Hippocampal formation (tissue), 2 donors: ENCODE data around the gene TMEM11.

Source experiments
- DNase-seq, 2 donors: peaks; one replicate each; lab custom pipeline; 2025; lab: John Stamatoyannopoulos, UW

Gene TMEM11

GRCh38 chr17:21184570-21184969, 29.4 kb downstream of the TMEM11 start:
- no peak for DNase-seq

DNA sequence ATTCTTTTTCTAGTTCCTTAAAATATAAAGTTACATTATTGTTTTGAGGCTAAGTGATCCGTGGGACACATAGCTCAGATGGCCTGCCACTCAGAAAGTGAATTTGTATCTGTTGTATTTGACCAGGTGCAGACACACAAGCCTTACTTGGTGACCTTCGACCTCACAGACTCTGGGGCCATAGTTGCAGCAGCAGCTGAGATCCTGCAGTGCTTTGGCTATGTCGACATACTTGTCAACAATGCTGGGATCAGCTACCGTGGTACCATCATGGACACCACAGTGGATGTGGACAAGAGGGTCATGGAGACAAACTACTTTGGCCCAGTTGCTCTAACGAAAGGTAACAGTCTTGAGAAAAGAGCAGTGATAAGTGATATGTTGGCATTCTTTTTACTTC, 30.5 kb downstream of the TMEM11 start:
- DNase-seq, result no peak

DNA sequence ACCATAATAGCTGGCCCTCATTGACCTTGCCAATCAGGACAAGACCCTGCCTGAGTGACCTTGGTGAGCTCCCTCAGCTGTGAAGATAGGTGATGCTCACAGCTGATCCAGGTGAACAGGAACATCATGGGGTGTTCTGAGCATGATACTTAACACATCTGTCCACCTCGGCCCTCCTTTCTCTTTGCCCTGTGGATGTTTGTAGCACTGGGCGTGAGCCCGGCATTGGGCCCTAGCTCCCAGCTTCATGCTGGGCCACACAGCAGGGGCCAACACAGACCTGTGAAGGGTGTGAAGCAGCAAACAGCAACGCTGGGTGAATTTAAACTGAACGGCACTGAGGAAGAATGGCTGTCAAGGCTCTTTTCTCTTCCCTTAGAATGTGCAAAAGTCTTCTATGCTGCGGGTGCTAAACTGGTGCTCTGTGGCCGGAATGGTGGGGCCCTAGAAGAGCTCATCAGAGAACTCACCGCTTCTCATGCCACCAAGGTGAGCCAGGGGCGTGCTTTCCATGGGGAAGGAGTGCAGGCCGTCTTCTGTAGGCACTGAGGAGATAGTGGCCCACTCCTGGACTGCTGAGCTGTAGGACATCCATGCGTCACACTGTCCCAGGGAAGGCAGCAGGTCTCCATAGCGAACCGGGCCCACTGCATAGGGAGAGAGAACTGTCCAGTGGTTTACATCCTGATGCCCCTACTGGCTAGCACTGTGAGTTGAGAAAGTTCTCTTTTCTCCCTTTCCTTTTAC, 35.9 kb downstream of the TMEM11 start:
- DNase-seq, result no peak

GRCh38 chr17:21177401-21177800, 36.6 kb downstream of the TMEM11 start:
- DNase-seq, result no peak

DNA sequence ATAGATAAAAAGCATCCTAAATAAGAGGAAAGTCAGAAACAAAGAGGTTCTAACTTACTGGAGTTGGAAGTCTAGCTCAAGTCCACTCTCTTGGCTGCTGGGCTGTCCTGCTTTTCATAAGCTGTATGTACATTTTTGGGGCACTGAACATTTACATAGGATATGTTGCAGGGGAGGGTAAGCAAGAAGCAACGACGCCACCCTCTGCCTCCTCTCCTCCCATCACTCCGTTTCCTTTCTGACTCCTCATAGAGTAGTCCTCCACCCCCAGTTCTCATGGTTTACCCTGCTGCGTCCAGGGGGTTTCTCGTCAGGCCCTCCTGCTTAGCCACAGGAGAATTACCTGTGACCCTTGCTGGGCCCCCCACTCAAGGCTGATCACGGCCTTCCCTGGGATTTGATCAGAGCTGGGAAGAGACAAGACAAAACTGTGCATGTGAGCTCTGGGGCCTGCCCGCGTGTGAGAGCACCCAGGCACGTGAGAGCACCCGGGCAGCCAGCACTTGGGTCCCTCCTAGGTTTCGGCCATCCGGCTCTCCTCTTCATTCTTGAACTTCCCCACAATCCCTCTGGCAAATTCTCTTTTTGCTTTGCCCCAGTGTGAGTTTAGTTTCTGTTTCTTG, 37.1 kb downstream of the TMEM11 start:
- no peak for DNase-seq

DNA sequence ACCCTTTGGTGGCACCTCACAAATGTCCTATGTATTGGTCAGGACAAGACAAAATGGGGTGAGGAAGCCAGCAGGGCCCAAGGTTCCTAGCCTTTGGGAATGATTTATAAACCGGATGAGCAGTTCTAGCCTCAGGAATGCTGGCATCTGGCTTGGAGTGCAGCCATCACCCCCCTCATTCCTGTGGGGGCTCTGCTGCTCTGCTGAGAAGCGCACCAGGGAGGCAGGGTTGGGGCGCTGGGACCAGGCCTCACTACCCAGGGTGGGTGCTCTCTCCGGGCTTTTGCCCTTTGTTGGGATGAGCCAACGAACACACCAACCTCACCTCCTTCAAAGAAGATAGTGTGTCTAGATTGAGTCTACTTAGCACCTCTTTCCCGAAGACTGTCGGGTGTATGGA, 39.2 kb downstream of the TMEM11 start:
- no peak for DNase-seq

- no peak for DNase-seq
These were observed 39.8 kb downstream of the TMEM11 start for GRCh38 chr17:21174186-21174585.

GRCh38 chr17:21173543-21173942, 40.4 kb downstream of the TMEM11 start:
- no peak for DNase-seq

DNA sequence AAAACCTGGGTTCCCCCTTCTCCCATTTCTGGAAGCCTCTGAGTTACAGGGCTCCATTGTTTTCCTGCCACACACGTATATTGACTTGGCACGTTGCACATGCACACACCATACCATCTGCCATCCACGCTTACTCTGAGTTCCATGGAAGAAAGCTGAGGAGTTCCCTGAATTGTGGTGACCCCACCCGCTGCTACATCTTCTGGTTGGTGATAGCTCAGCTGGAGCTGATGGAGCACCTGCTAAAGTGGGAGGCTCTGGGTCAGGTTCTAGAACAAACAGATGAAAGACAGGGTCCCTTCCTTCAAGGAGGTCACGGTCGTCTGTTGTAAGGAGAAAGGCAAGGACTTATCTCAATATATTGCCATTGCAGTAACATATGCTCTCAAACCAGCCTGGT, 41.1 kb downstream of the TMEM11 start:
- DNase-seq, result no peak

DNA sequence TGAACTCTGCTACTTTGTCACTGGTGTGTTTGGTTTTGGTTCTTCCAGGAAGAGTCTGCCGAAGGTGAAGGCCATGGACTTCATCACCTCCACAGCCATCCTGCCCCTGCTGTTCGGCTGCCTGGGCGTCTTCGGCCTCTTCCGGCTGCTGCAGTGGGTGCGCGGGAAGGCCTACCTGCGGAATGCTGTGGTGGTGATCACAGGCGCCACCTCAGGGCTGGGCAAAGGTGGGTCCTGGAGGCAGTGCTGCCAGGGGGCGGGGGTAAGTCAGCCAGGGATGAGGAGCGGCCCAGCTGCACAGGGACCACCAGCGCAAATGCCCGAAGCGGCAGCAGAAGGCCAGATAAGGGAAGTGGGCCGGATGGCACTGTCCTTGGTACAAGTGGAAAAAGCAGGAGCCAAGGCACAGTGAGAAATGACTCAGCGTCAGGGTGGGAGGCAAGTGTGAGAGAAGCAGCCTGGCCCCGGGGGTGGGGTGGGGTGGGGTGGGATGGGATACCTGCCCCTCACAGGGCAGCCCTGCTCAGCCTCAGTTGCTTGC, 41.9 kb downstream of the TMEM11 start:
- DNase-seq, result no peak

DNA sequence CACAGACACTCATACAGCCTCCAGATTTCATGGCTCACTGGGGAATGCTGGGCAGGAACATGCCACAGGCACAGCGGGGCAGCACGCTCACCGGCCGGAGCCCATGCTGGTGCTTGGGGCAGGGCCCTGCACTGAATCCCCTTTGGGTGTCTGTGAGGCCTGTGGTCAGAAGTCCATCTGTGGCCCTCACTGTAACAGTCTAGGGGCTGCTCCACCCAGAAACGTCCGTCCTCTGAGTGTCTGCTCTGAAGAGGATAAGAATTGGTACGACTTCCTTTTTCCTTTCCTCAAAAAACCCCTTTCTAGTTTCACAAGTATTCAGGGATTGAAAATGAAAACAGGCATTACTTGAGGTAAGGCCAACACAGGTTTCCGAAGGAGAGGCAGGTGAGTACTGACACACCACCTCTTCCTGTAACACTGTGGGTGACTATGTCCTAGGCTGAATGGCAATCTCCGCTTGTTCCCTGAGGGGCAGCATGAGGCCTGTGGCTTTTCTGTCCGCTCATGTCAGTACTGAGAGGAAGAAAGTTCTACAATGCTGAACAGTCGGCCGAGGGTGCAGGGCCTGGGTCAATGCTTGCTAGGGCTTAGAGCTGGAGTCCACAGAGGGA, 42.5 kb downstream of the TMEM11 start:
- no peak for DNase-seq

DNA sequence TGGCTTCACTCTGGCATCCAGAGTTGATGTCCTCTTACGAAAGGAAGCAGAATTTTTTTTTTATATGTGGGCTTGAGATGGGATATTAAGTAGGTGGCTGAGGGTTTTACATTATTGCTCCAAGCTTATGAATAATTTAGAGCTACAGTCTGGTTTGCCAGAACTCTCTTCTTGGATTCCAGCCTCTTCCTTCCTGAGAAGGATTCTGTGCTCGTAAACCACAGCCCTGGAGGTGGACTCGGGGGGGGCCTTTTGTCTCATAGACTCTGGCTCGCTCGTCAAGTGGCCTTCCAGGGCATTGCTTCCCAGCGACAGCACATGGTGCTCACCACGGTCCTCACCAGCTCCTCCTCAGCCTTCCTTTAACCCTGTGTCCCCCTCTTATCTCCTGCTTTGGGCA, 43.2 kb downstream of the TMEM11 start:
- DNase-seq, result no peak

DNA sequence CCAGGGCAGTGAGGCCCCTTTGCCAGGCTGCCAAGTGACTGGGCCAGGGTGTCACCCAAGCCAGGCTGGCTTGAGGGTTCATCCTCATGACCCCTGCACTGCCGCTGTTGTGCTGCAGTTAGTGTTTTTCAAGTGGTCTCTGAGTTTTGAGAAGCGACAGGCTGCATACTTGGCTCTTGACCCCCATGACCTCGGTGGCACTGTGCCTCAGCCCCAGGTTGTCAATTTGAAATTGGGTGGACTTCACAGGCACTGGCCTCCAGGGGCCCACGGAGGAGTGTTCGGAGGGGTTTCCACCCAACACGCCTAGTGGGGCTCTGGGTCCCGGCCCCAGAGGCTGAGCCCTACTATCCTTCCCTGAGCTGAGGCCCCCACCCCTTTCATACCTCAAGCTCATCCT, 44.5 kb downstream of the TMEM11 start:
- no peak for DNase-seq

- no peak for DNase-seq
These were observed 45.5 kb downstream of the TMEM11 start for GRCh38 chr17:21168555-21168865.

DNA sequence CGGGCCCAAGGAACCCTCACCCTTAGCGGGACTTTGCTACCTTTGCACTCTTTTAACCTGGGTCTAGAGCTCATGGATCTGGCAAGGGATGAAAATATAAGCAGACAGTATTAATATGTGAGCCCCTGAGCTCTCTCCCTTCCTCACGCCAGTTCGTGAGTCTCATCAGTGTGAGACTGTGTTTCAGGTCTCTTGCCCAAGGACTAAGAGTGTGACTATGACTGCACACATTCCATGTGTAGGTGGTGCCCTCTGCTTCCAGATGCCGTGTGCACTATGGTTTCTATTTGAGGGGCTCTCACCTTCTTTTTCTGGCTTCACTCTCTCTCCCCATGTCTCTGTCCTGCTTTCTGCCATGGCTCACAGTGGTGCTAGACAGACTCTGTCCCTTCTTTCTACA, 46.7 kb downstream of the TMEM11 start:
- DNase-seq, result no peak

GRCh38 chr17:21166595-21167210, 47.3 kb downstream of the TMEM11 start:
- no peak for DNase-seq

DNA sequence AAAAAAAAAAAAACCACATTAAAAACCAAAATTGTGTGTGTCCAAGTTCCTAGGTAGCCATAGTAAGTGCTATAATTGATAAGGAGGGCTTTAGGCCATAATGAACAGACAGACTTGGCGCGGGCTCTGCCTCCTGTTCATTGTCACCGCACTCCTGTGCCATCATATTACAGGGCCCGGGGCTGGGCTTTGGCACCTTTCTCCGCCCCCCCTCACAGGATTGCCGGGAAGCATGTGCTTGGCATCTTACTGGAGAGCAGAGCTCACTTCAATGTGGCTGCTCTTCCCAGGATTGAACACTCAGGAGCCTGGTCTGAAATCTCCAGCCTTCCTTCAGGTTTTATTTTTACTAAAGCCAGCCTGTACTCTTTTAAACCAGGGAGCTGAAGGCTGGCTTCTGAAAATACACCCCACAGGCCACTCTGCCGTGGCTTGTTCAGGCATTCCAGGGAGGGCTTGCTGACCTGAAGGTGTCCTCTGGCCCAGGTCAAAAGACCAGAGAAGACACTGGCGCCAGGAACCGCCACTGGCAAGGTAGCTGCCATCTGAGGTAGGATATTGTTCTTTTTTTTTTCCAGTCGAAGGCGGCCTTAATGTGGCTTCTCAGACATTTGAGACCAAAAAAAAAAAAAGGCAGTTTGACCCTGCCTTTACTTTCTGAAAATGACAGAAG, 47.9 kb downstream of the TMEM11 start:
- no peak for DNase-seq

GRCh38 chr17:21164620-21165019, 49.3 kb downstream of the TMEM11 start:
- no peak for DNase-seq

DNA sequence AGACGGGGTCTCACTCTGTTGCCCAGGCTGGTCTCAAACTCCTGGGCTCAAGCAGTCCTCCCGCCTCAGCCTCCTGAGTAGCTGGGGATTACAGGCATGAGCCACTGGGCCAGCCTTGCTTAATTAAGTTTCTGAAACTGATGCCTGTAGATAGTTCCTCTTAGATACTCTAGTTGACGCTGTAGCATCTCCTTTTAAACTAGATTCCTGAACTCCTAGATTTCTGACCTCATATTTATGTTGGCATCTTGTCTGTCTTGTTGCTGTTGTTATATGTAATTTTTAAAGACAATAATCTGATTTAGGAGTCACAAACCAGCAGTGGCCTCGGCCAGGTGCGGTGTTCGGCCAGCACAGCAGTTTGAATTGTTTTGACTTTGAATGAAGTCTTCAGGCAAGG, 49.7 kb downstream of the TMEM11 start:
- no peak for DNase-seq

GRCh38 chr17:21163101-21163500, 50.9 kb downstream of the TMEM11 start:
- no peak for DNase-seq

DNA sequence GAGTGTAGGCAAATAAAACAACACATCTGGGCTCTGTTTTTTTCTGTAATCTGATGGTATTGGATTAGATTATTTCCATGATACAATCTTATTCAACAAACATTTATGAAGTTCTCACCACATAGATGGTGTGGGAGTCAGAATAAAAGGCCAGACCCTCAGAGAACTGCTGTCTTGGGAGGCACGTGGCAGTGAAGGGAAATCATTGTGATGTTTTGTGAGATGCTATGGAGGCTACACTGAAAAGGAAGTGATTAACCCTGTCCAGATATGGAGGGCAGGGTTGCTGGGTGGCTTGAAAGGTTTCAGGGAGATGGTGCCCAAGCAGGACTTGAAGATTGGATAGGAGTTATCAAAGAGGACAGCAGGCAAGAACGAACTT, 51.6 kb downstream of the TMEM11 start:
- DNase-seq, result no peak
